H9 (cell line): ENCODE data around the gene FAM200C. TPM values are rescaled to one million over a fixed set of nuclear protein-coding genes. Genes with fewer than 3 reads are reported as not detected.

ENCODE experiments used
- DNase-seq: peaks from one replicate; pipeline ENCODE4 v3.0.0-alpha.2; 2017
- H2AFZ ChIP-seq: one replicate; pipeline ENCODE4 v1.6.1; 2013; ENCODE audit warnings: mild to moderate bottlenecking, low read length, control low read depth, moderate library complexity
- H2AK5ac ChIP-seq: 2 replicates; pipeline ENCODE4 v1.6.1; 2013; ENCODE audit warnings: low read length, control low read depth, mixed read lengths; ENCODE audit not compliant: insufficient read length
- H2BK120ac ChIP-seq: one replicate; pipeline ENCODE4 v1.6.1; 2013; ENCODE audit warnings: low read depth, mild to moderate bottlenecking, low read length, control low read depth, inconsistent platforms; ENCODE audit not compliant: poor library complexity, severe bottlenecking
- H2BK12ac ChIP-seq: 2 replicates; pipeline ENCODE4 v1.6.1; 2013; ENCODE audit warnings: low read length, control low read depth, mixed read lengths, low read depth; ENCODE audit not compliant: insufficient read length
- H2BK15ac ChIP-seq: 2 replicates; pipeline ENCODE4 v1.6.1; 2013; ENCODE audit warnings: low read depth, low read length, control low read depth
- H2BK20ac ChIP-seq: one replicate; pipeline ENCODE4 v1.6.1; 2013; ENCODE audit warnings: low read depth, mild to moderate bottlenecking, low read length, control low read depth, inconsistent platforms; ENCODE audit not compliant: poor library complexity, severe bottlenecking
- H2BK5ac ChIP-seq: 2 replicates; pipeline ENCODE4 v1.6.1; 2013; ENCODE audit warnings: low read length, control low read depth, mixed read lengths; ENCODE audit not compliant: insufficient read length
- H3K14ac ChIP-seq: 2 replicates; pipeline ENCODE4 v1.6.1; 2013; ENCODE audit warnings: low read length, control low read depth; ENCODE audit not compliant: insufficient read depth
- H3K18ac ChIP-seq: 2 replicates; pipeline ENCODE4 v1.6.1; 2013; ENCODE audit warnings: low read depth, mild to moderate bottlenecking, mixed read lengths, low read length, control low read depth; ENCODE audit not compliant: insufficient read length
- H3K23ac ChIP-seq: 2 replicates; pipeline ENCODE4 v1.6.1; 2013; ENCODE audit warnings: low read length, control low read depth, mixed read lengths, low read depth; ENCODE audit not compliant: insufficient read length
- H3K23me2 ChIP-seq: 2 replicates; pipeline ENCODE4 v1.6.1; 2013; ENCODE audit warnings: low read depth, mild to moderate bottlenecking, mixed read lengths, low read length, control low read depth; ENCODE audit not compliant: insufficient read length, poor library complexity, severe bottlenecking
- H3K27ac ChIP-seq: 2 replicates; pipeline ENCODE4 v1.5.1; 2013; ENCODE audit warnings: low read length, control low read depth, mixed read lengths, low read depth; ENCODE audit not compliant: insufficient read length
- H3K27me3 ChIP-seq: 2 replicates; pipeline ENCODE4 v1.6.1; 2013; ENCODE audit warnings: low read length, control low read depth, inconsistent platforms; ENCODE audit not compliant: insufficient read depth
- H3K4ac ChIP-seq: 2 replicates; pipeline ENCODE4 v1.6.1; 2013; ENCODE audit warnings: low read depth, mild to moderate bottlenecking, control low read depth, inconsistent platforms, low read length, moderate library complexity
- H3K4me1 ChIP-seq: 2 replicates; pipeline ENCODE4 v1.6.1; 2013; ENCODE audit warnings: low read length, control low read depth, inconsistent platforms; ENCODE audit not compliant: insufficient read depth
- H3K4me2 ChIP-seq: 2 replicates; pipeline ENCODE4 v1.6.1; 2013; ENCODE audit warnings: low read length, control low read depth, mixed read lengths; ENCODE audit not compliant: insufficient read length, insufficient read depth
- H3K56ac ChIP-seq: 2 replicates; pipeline ENCODE4 v1.6.1; 2013; ENCODE audit warnings: low read depth, mild to moderate bottlenecking, mixed read lengths, low read length, control low read depth; ENCODE audit not compliant: insufficient read length
- H3K79me1 ChIP-seq: 2 replicates; pipeline ENCODE4 v1.6.1; 2013; ENCODE audit warnings: low read depth, mild to moderate bottlenecking, moderate library complexity, low read length, control low read depth, inconsistent platforms; ENCODE audit not compliant: insufficient read depth, poor library complexity, severe bottlenecking
- H3K79me2 ChIP-seq: 2 replicates; pipeline ENCODE4 v1.6.1; 2013; ENCODE audit warnings: low read length, control low read depth, inconsistent platforms; ENCODE audit not compliant: insufficient read depth
- H3K9ac ChIP-seq: 2 replicates; pipeline ENCODE4 v1.6.1; 2013; ENCODE audit warnings: low read length, control low read depth, mixed read lengths; ENCODE audit not compliant: insufficient read length; ENCODE audit errors: extremely low read depth
- H3K9me3 ChIP-seq: one replicate; pipeline ENCODE4 v1.6.1; 2013; ENCODE audit warnings: low read depth, low read length, inconsistent platforms; ENCODE audit not compliant: control insufficient read depth
- H3T11ph ChIP-seq: one replicate; pipeline ENCODE4 v1.6.1; 2013; ENCODE audit warnings: mild to moderate bottlenecking, low read length, control low read depth, inconsistent platforms
- H4K20me1 ChIP-seq: one replicate; pipeline ENCODE4 v1.6.1; 2013; ENCODE audit not compliant: control insufficient read depth, insufficient read length, insufficient read depth
- H4K5ac ChIP-seq: 2 replicates; pipeline ENCODE4 v1.6.1; 2013; ENCODE audit warnings: low read depth, mild to moderate bottlenecking, mixed read lengths, low read length, control low read depth; ENCODE audit not compliant: insufficient read length
- H4K8ac ChIP-seq: replicated peaks from 2 replicates; pipeline ENCODE4 v1.6.1; 2013; ENCODE audit warnings: low read length, control low read depth, mixed read lengths, low read depth; ENCODE audit not compliant: insufficient read length
- H4K91ac ChIP-seq: 2 replicates; pipeline ENCODE4 v1.6.1; 2013; ENCODE audit warnings: low read depth, mild to moderate bottlenecking, moderate library complexity, mixed read lengths, low read length, control low read depth; ENCODE audit not compliant: insufficient read length
- H3K27ac Mint-ChIP-seq, 3 experiments: 2 replicates in 2 of 3; 3 replicates in 1 of 3; pipeline ENCODE4 v1.8.0; 2020 to 2021; ENCODE audit warnings: mixed read lengths in 3 of 3, mild to moderate bottlenecking in 1 of 3, moderate library complexity in 1 of 3
- H3K27me3 Mint-ChIP-seq: 2 replicates; pipeline ENCODE4 v1.8.0; 2021; ENCODE audit warnings: low read depth, mild to moderate bottlenecking, moderate library complexity, mixed read lengths
- H3K36me3 Mint-ChIP-seq, 3 experiments: 2 replicates in 2 of 3; 3 replicates in 1 of 3; pipeline ENCODE4 v1.8.0; 2020 to 2021; ENCODE audit warnings: low read depth in 3 of 3, mixed read lengths in 3 of 3; ENCODE audit not compliant: insufficient read depth in 1 of 3
- H3K4me1 Mint-ChIP-seq, 2 experiments: 2 replicates each; pipeline ENCODE4 v1.8.0; 2020; ENCODE audit warnings: mixed read lengths in 2 of 2
- H3K4me3 Mint-ChIP-seq, 2 experiments: 2 replicates in 1 of 2; 3 replicates in 1 of 2; pipeline ENCODE4 v1.8.0; 2020 to 2021; ENCODE audit warnings: mild to moderate bottlenecking in 2 of 2, mixed read lengths in 2 of 2, moderate library complexity in 1 of 2
- H3K9me3 Mint-ChIP-seq, 2 experiments: 2 replicates in 1 of 2; 3 replicates in 1 of 2; pipeline ENCODE4 v1.8.0; 2020; ENCODE audit warnings: mild to moderate bottlenecking in 2 of 2, mixed read lengths in 2 of 2, moderate library complexity in 1 of 2
- WGBS: extraction: QIAGEN DNeasy Blood & Tissue Kit; methylation state at CpG from one replicate; pipeline ENCODE4 v1.1.7; 2013; ENCODE audit warnings: missing lambda C conversion rate, low lambda C conversion rate, mixed read lengths; ENCODE audit not compliant: insufficient read length; ENCODE audit errors: extremely low coverage; 5-methylcytosine and 5-hydroxymethylcytosine counted together
- total RNA-seq: library from RNA; stranded (reverse); gene quantifications from 2 replicates; pipeline ENCODE4 v1.2.1, GENCODE V29; 2021
- TF ChIP-seq, protein P1 (sequence below): fragments of 200-600 bp; sonication (generic); conservative IDR thresholded peaks from 3 replicates; pipeline ENCODE4 v1.8.0; 2021; ENCODE audit warnings: antibody characterized with exemption, mild to moderate bottlenecking

FAM200C gene
- total RNA-seq, 1 experiment from 2014 or later, result 4.3 TPM

DNA sequence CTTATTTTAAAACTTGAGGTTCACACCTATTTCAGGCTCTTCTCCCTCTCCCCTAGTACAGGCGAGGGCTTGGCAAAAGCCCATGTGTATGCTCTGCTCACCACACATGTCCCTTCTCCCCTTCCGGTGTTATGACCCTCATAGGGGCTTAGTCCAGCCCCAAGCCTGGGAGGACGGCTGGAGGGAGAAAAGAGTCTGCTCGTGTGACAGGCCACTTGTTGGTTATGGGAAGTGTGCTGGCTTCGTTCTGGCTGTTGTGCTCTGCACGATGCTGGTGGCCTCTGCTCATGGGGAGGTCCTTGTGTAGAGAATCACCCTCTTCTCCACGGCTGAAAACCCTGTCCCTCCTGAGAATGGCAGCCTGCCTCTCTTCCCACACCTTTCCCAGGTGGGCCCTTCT, 32.9 kb upstream of the FAM200C start:
- Histone ChIP-seq H4K5ac (no peak overlapping the region), H3K4me1 (no peaks in the 10 kb centered on the region), H3K79me1 (no peaks in the 10 kb centered on the region), H2BK15ac (no peak overlapping the region), H4K8ac (no peak overlapping the region), H3K23me2 (no peaks in the 10 kb centered on the region), H3T11ph (no peak overlapping the region), H2BK12ac (no peak overlapping the region), H4K91ac (no peak overlapping the region), H2AK5ac (no peak overlapping the region), H3K27ac (no peak overlapping the region), H3K79me2 (no peaks in the 10 kb centered on the region), H3K4me2 (no peak overlapping the region), H2AFZ (no peak overlapping the region), H3K9ac (no peak overlapping the region), H3K4ac (no peak overlapping the region), H3K18ac (no peak overlapping the region), H3K23ac (no peak overlapping the region), H3K9me3 (no peaks in the 10 kb centered on the region), H2BK120ac (no peak overlapping the region), H4K20me1 (no peaks in the 10 kb centered on the region), H3K27me3 (no peaks in the 10 kb centered on the region), H3K56ac (no peak overlapping the region), H2BK5ac (no peak overlapping the region), H3K14ac (no peak overlapping the region; the same call in 1 of the 2 replicates), H2BK20ac (no peak overlapping the region)
- Mint-ChIP-seq H3K36me3 (peaks cover 10 to 20% (median 19%) of the 10 kb centered on the region in 3 experiments; a peak in 6 of 7 replicates), H3K27me3 (no peaks in the 10 kb centered on the region), H3K4me1 (peaks cover 0 to 7% of the 10 kb centered on the region in 2 experiments; a peak in 3 of 4 replicates), H3K4me3 (no peak overlapping the region), H3K9me3 (no peaks in the 10 kb centered on the region), H3K27ac (no peak overlapping the region)
- TF ChIP-seq, protein P1, sequence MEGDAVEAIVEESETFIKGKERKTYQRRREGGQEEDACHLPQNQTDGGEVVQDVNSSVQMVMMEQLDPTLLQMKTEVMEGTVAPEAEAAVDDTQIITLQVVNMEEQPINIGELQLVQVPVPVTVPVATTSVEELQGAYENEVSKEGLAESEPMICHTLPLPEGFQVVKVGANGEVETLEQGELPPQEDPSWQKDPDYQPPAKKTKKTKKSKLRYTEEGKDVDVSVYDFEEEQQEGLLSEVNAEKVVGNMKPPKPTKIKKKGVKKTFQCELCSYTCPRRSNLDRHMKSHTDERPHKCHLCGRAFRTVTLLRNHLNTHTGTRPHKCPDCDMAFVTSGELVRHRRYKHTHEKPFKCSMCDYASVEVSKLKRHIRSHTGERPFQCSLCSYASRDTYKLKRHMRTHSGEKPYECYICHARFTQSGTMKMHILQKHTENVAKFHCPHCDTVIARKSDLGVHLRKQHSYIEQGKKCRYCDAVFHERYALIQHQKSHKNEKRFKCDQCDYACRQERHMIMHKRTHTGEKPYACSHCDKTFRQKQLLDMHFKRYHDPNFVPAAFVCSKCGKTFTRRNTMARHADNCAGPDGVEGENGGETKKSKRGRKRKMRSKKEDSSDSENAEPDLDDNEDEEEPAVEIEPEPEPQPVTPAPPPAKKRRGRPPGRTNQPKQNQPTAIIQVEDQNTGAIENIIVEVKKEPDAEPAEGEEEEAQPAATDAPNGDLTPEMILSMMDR, result no peak
- DNase-seq, result no peak
- no CpG with 5 or more reads among the region's 7 CpGs for WGBS
